NCI-H460 (cell line): ENCODE measurements around the gene ARHGAP11A. TPM values are rescaled to one million over a fixed set of nuclear protein-coding genes. Genes with fewer than 3 reads are reported as not detected.
A peak's percentile ranks its signal among the peaks of the same experiment; 100 is the strongest.

Experiments
- DNase-seq: peaks from one replicate; pipeline ENCODE4 v3.0.0-alpha.2; 2016; ENCODE audit warnings: low read depth; ENCODE audit errors: extremely low read depth
- small RNA-seq, 2 experiments: library from RNA; depleted of rRNA; stranded (forward); fragments of <200 nt; gene quantifications; one replicate each; pipeline ENCODE3, GENCODE V24; 2014
- total RNA-seq: library from RNA; depleted of rRNA; stranded (reverse); fragments of >200 nt; shearing (Covaris generic); gene quantifications from 2 replicates; pipeline ENCODE4 v1.2.3, GENCODE V29; 2014; rRNA removed

The ARHGAP11A gene
- total RNA-seq, 1 experiment from 2014 or later, result 49.9 TPM

GRCh38 chr15:32682977-32683630 is 67.8 kb downstream of the ARHGAP11A start:
- DNase-seq, result no peak

GRCh38 chr15:32683906-32684584 is 68.7 kb downstream of the ARHGAP11A start:
- no peak for DNase-seq

- DNase-seq, result no peak
Measured at GRCh38 chr15:32685576-32685975, 70.3 kb downstream of the ARHGAP11A start.

- DNase-seq, result no peak
Measured at GRCh38 chr15:32687556-32687955, 72.3 kb downstream of the ARHGAP11A start.

GRCh38 chr15:32688151-32688639 is 72.9 kb downstream of the ARHGAP11A start:
- DNase-seq, result peak; percentile 15

Small RNA genes lying within 50 kb of the gene (small RNA-seq; reads per million reads assigned to genes)
- 0 reads per million in 2 experiments for gene RN7SL286P

Other genes starting within 250 kb of the ARHGAP11A start
- gene GOLGA8K, start 212.2 kb upstream of the ARHGAP11A start, total RNA-seq, result 0.17 and 0.87 TPM in 2 replicates
- not detected in 2 replicates for gene GOLGA8O, start 159.9 kb upstream of the ARHGAP11A start, total RNA-seq
- 2.7 and 4.0 TPM in 2 replicates for gene GOLGA8N, start 22.0 kb upstream of the ARHGAP11A start, total RNA-seq
- 0.52 TPM in 1 of 2 replicates, not detected in the other for gene SCG5, start 26.2 kb downstream of the ARHGAP11A start, total RNA-seq
- gene GREM1, start 102.5 kb downstream of the ARHGAP11A start, total RNA-seq, result not detected in 2 replicates